Measurements from ENCODE around the gene LDHAL6B. TPM values are rescaled to one million over a fixed set of nuclear protein-coding genes. Genes with fewer than 3 reads are reported as not detected.

LDHAL6B gene
- total RNA-seq, 6 experiments from 2014 or later = not detected

DNA sequence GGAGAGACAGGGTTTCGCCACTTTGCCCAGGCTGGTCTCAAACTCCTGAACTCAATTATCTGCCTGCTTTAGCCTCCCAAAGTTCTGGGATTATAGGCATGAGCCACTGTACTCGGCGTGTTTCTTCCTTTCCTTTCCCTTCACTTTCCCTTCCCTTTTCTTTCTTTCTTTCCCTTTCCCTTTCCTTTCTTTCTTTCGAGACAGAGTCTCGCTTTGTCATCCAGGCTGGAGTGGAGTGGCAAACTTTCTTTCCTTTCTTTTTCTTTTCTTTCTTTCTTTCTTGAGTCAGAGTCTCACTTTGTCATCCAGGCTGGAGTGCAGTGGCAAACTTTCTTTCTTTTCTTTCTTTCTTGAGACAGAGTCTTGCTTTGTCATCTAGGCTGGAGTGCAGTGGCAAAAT is 17.4 kb upstream of the LDHAL6B start:
- H3K27me3 ChIP-seq = no peaks in the 10 kb centered on the region
- H3K4me1 ChIP-seq = no peaks in the 10 kb centered on the region
- intact Hi-C loops (cut with DNase I) = no loop called here
- H3K9me3 ChIP-seq = no peaks in the 10 kb centered on the region
- no peak overlapping the region for H3K4me3 ChIP-seq
- WGBS (ENCODE audit: insufficient coverage, low coverage, low lambda C conversion rate, missing lambda C conversion rate) = 84% methylated on average over 4 of the region's 5 CpGs
- ATAC-seq (no peak), DNase-seq (no peak)
- H3K36me3 ChIP-seq = peaks cover 5 to 44% (median 7%) of the 10 kb centered on the region in 4 donors
- no peak overlapping the region for H3K27ac ChIP-seq
- no peak for TF ChIP-seq POLR2A (IDR thresholded peaks at IDR 0.05)
- TF ChIP-seq, protein P1, sequence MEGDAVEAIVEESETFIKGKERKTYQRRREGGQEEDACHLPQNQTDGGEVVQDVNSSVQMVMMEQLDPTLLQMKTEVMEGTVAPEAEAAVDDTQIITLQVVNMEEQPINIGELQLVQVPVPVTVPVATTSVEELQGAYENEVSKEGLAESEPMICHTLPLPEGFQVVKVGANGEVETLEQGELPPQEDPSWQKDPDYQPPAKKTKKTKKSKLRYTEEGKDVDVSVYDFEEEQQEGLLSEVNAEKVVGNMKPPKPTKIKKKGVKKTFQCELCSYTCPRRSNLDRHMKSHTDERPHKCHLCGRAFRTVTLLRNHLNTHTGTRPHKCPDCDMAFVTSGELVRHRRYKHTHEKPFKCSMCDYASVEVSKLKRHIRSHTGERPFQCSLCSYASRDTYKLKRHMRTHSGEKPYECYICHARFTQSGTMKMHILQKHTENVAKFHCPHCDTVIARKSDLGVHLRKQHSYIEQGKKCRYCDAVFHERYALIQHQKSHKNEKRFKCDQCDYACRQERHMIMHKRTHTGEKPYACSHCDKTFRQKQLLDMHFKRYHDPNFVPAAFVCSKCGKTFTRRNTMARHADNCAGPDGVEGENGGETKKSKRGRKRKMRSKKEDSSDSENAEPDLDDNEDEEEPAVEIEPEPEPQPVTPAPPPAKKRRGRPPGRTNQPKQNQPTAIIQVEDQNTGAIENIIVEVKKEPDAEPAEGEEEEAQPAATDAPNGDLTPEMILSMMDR (IDR thresholded peaks at IDR 0.05) = no peak

DNA sequence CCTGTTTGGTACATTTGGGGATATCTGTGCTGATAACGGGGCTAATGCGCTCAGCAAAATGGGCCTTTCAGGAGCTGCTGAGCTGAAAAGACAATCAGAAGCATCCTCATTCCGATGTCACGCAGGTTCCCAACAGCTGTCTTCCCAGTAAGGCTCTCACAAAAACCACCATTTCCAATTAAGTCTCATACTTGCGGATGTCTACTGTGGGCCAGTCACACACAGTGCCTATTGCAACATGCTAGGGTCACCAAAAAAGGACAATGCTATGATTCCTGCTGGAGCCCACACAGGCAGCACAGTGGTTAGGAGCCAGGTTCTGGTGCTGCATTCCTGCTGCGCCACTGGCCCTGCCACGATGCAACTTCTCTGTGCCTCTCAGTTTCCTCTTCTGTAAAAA is 16.4 kb upstream of the LDHAL6B start:
- no CpG with 5 or more reads among the region's 7 CpGs for WGBS (ENCODE audit: insufficient coverage, low coverage, low lambda C conversion rate, missing lambda C conversion rate)
- H3K36me3 ChIP-seq = peaks cover 5 to 54% (median 11%) of the 10 kb centered on the region in 4 donors
- H3K27me3 ChIP-seq = no peaks in the 10 kb centered on the region
- intact Hi-C loops (cut with DNase I) = no loop called here
- no peak for DNase-seq
- no peak overlapping the region for H3K4me3 ChIP-seq
- ATAC-seq = no peak
- TF ChIP-seq POLR2A (IDR thresholded peaks at IDR 0.05) = no peak
- TF ChIP-seq, protein P1 (IDR thresholded peaks at IDR 0.05) = no peak
- no peaks in the 10 kb centered on the region for H3K9me3 ChIP-seq
- H3K4me1 ChIP-seq = no peaks in the 10 kb centered on the region
- no peak overlapping the region for H3K27ac ChIP-seq

DNA sequence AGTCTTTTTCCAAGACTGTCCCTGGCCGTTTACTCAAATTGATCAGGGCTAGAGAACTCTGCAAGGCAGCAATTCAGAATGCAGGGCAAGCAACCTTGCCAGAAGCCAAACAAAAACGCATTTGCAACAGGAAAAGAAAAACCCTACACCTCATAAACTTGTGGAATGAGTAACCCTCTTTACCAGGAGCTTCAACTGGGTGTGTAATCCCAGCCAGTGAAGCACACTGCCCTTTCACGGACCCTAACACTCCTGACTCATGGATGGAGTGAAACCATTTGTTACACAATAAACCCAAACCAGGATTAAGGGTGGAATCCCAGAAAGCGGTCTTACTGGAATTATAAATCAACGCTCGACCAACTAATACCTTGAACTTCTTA is 14.8 kb upstream of the LDHAL6B start:
- DNase-seq (no peak), ATAC-seq (no peak)
- no peaks in the 10 kb centered on the region for H3K4me1 ChIP-seq
- H3K9me3 ChIP-seq = no peaks in the 10 kb centered on the region
- no peak for TF ChIP-seq POLR2A (IDR thresholded peaks at IDR 0.05)
- TF ChIP-seq, protein P1 (IDR thresholded peaks at IDR 0.05) = no peak
- intact Hi-C loops (cut with DNase I) = no loop called here
- 78% methylated on average over 6 of the region's 6 CpGs for WGBS (ENCODE audit: insufficient coverage, low coverage, low lambda C conversion rate, missing lambda C conversion rate)
- H3K27me3 ChIP-seq = no peaks in the 10 kb centered on the region
- no peak overlapping the region for H3K4me3 ChIP-seq
- no peak overlapping the region for H3K27ac ChIP-seq
- peaks cover 5 to 61% (median 11%) of the 10 kb centered on the region in 4 donors for H3K36me3 ChIP-seq

DNA sequence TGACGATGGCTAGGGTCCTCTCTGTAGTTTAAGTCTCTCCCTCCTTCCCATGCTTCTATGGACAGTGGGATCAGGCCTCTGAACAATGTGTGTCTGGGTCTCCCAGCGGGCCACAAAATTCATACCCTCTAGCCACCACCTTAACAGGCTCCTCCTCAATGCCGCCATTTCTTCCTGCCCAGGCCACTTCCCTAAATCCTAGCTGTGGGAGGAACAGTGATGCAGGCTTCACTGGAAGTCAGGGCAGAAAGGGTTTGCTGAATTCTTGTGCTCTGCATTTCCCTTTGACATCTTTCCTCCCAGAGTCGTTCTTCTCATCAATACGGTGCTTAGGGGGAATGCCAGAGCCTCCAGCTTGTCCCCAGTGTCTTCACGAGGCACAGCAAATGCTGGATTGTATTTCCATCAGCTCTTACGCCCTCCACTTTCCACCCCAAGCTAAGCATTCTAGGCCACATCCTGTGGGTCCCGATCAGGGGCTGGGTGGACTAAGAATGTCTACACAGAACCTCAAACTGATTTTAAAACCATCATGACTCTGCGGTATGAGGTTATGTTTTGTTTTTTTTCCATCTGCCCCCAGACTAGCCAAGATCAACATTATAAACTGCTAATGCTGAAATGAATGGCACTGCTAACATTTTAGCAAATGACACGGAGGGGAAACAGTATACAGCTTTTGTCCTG is 11.9 kb upstream of the LDHAL6B start:
- H3K9me3 ChIP-seq = no peaks in the 10 kb centered on the region
- DNase-seq (no peak), ATAC-seq (no peak)
- H3K4me3 ChIP-seq = no peak overlapping the region
- H3K4me1 ChIP-seq = no peaks in the 10 kb centered on the region
- H3K27ac ChIP-seq = no peak overlapping the region
- peaks cover 0 to 57% (median 7%) of the 10 kb centered on the region in 4 donors for H3K36me3 ChIP-seq
- TF ChIP-seq, protein P1 (IDR thresholded peaks at IDR 0.05) = no peak
- no peak for TF ChIP-seq POLR2A (IDR thresholded peaks at IDR 0.05)
- H3K27me3 ChIP-seq = no peaks in the 10 kb centered on the region
- intact Hi-C loops (cut with DNase I) = no loop called here
- 85% methylated on average over 9 of the region's 10 CpGs for WGBS (ENCODE audit: insufficient coverage, low coverage, low lambda C conversion rate, missing lambda C conversion rate)
